HG02870 (cell line): Measurements from ENCODE around the gene SESN3.
A peak's percentile ranks its signal among the peaks of the same experiment; 100 is the strongest.
"Not testable (repeated sequence)": the region's sequence is repeated elsewhere in the genome, so short reads cannot be mapped to it uniquely, and the experiment has no call there.

ENCODE experiments used
- ATAC-seq: cut with Tn5 transposase; IDR thresholded peaks from one replicate; pipeline ENCODE4 v1.9.1; 2021; ENCODE audit warnings: mild to moderate bottlenecking, moderate library complexity; ENCODE audit not compliant: unreplicated experiment

The SESN3 gene

GRCh38 chr11:95154514-95154913 lies 76.5 kb downstream of the SESN3 start:
- no peak for ATAC-seq

GRCh38 chr11:95153857-95154246 lies 77.2 kb downstream of the SESN3 start:
- ATAC-seq = no peak

GRCh38 chr11:95152876-95153856 lies 77.8 kb downstream of the SESN3 start:
- no peak for ATAC-seq

GRCh38 chr11:95150956-95151684 lies 79.9 kb downstream of the SESN3 start:
- peak; percentile 89 for ATAC-seq

GRCh38 chr11:95149651-95150364 lies 81.2 kb downstream of the SESN3 start:
- ATAC-seq = no peak

- no peak for ATAC-seq
Measured at GRCh38 chr11:95148938-95149337, 82.1 kb downstream of the SESN3 start.

GRCh38 chr11:95148406-95148805 lies 82.6 kb downstream of the SESN3 start:
- ATAC-seq = no peak

GRCh38 chr11:95147364-95147905 lies 83.6 kb downstream of the SESN3 start:
- ATAC-seq = no peak

- ATAC-seq = no peak
Measured at GRCh38 chr11:95145430-95146060, 85.5 kb downstream of the SESN3 start.

GRCh38 chr11:95144313-95145235 lies 86.4 kb downstream of the SESN3 start:
- ATAC-seq = no peak

- no peak for ATAC-seq
Measured at GRCh38 chr11:95143106-95143681, 87.8 kb downstream of the SESN3 start.

GRCh38 chr11:95142431-95142830 lies 88.6 kb downstream of the SESN3 start:
- ATAC-seq = no peak

- no peak for ATAC-seq
Measured at GRCh38 chr11:95140397-95141033, 90.5 kb downstream of the SESN3 start.

GRCh38 chr11:95138448-95138847 lies 92.6 kb downstream of the SESN3 start:
- ATAC-seq = no peak

- ATAC-seq = no peak
Measured at GRCh38 chr11:95137299-95137698, 93.7 kb downstream of the SESN3 start.

GRCh38 chr11:95136747-95137146 lies 94.3 kb downstream of the SESN3 start:
- not testable (repeated sequence) for ATAC-seq

GRCh38 chr11:95135880-95136279 lies 95.1 kb downstream of the SESN3 start:
- ATAC-seq = no peak

GRCh38 chr11:95135155-95135554 lies 95.8 kb downstream of the SESN3 start:
- ATAC-seq = no peak

- no peak for ATAC-seq
Measured at GRCh38 chr11:95134491-95134890, 96.5 kb downstream of the SESN3 start.
